ENCODE data around the gene CEP164.
"Not testable (repeated sequence)": the region's sequence is repeated elsewhere in the genome, so short reads cannot be mapped to it uniquely, and the experiment has no call there.

Gene CEP164

GRCh38 chr11:117443266-117444186 is 115.9 kb downstream of the CEP164 start:
- DNase-seq = no peak

DNA sequence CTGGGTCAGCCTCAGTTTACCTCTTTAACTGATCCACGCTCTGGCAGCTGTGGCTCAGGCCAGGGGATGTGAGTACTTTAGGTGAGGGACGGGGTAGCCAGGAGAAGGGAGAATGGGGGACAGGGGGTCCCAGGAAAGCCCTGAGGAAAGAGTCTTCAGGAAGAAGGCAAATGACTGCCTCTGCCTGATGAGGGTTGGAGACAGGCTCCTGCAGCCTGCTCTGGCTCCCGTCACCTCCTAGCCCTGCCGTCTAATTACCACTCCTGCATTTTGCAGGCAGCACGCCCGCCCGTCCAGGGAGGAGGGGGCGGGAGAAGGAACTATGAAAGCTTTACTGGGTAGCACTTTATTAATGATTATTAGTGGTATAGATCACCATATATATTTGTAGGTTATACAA is 116.6 kb downstream of the CEP164 start:
- DNase-seq = no peak

DNA sequence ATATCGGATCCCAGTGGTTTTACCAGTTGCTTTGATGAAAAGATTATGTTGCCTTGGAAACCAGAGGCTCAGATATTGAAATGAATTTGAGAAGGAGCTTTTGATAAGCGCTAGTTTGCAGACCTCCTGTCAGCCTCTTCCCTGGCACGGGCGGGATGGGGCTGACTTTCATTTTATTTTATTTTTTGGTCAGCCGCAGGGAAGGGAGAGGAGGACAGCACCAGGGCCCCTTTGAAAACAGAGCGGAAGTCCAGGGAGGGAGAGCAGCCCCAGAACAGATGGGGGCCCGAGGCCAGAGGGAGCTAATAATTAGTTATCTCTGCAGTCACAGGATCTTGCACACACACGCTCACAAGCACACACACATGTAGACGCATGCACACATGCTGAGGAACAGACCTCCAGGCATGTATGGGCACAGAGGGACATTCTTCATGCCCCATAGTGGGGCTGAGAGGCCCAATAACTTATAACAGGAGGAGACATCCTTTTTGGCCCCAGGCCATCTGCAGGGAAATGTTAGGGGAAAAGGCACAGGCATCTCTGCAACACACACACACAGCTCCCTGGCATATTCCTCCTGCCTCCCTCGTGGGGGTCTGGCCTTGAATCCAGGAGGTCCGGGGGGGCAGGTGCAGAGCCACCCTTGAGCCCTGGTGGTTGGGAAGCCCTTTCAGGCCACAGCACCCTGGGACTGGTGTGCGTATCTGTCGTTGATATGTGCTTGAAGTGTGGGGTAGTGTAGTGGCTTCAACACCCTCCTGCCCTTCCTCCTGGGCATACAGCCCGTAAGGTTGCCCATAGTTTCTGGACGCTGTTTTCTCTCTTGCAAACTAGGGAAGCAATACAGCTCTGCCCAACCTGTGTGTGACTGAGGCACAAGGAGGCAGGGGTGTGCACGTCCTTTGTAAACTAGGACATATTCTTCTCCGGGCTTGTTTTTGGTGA is 117.3 kb downstream of the CEP164 start:
- DNase-seq = no peak

DNA sequence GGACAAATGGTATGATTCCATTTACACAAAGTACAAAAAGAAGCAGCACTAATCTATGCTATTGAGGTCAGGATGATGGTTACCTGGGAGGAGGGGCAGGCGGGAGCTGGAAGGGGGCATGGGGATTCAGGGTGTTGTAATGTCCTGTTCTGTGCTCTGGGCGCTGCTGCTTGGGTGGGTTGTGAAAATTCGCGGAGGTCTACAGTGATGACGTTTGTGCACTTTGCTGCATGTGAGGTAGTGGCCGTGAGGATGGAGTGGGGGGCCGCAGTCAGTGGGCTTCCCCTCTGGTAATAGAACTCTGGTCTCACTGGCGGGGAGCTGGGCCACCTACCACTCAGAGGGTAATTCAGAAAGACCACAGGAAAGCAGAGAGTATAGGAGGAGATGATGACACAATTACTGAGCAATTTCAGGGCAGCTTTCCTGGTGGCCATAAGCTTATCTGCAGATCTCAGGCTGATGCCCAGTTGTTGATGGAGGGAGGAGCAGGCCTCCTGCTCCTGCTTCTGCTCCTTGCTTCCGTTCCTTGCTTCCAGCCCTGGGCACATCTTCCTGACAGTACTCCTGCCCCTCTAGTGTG is 121.5 kb downstream of the CEP164 start:
- DNase-seq = no peak

DNA sequence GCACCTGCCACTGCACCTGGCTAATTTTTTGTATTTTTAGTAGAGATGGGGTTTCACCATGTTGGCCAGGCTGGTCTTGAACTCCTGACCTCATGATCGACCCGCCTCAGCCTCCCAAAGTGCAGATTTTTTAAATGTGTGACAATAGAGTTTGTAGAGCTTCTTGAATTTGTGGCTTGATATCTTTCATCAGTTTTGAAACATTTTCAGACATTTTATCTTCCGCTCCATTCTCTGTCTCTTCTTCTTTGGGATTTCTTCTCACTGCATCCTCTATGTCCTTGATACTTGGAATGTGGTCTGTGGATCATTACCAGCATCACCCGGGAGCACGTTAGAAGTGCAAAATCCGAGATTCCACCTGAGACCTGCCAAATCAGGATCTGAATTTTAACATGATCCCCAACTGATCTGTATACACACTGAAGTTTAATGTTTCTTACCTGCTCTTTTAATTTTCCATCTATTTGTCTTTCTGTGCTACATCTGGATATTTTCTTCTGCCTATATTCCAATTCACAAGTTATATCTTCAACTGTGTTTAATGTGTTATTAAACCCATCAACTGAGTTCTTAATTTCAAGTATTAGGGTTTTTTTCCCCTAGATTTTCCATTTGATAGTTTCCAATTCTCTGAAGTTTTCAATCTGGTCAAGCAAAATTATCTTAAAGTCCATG is 126.4 kb downstream of the CEP164 start:
- no peak for DNase-seq

GRCh38 chr11:117454564-117454917 is 126.9 kb downstream of the CEP164 start:
- DNase-seq = no peak

GRCh38 chr11:117456027-117456720 is 128.5 kb downstream of the CEP164 start:
- no peak for DNase-seq

GRCh38 chr11:117456721-117457029 is 129.0 kb downstream of the CEP164 start:
- DNase-seq = not testable (repeated sequence)

- no peak for DNase-seq
These were observed 129.6 kb downstream of the CEP164 start for GRCh38 chr11:117457031-117457785.

DNA sequence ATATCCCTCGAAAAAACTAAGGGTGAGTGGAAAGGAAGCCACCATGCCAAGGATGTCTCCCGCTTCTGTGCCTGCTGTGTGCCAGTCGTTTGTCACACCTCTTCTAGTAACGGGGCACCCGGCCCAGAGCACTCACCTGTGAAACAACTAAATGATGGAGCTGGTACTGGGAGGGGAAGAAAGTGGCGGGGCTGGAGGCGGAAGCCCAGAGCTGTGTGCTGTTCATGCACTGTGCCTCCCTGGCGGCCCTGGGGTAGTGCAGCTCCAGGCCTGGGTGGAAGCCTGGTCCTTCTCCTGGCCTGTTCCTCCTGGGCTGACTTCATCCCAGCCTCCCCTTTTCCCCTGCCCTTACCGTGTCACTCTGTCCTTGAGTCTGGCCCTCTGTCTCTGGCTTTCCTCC is 130.2 kb downstream of the CEP164 start:
- DNase-seq = no peak

DNA sequence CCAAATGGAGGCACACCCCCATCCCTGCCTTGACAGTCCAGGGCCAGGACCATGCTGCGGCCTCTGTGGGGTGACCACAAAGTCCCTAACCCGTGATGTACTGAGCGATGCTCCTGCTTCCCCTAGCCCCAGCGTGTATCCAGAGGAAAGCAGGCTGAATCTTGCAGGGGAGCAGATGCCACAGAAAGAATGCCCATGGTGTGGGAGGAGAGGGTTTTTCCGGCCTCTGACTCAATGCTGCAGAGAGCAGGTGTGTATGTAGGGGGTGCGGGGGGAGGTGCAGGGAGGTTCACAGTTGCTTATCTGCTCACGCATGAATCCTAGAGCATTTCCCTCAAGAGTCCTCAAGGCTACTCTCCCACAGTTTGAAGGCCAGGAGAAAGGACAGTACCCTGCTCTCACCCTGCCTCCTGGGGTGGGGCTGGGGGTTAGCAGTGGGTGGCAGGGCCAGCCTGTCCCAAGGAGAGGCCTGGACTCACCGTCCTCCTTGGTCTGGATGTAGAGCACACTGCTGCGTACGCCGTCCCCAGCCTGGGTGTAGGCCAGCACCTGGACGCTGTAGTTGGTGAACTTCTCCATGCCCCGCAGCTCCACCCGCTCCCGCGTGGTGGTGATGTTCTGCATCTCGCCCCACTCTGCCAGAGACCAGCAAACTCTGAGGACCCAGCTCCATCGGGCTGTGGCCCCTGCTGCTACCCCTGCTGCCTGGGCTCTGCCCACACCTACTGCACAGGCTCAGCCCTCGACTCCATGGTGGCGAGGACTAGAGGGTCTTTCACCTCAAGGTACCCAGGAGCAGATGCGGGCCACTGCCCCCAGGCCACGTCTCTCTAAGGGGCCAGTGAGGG is 130.8 kb downstream of the CEP164 start:
- no peak for DNase-seq

DNA sequence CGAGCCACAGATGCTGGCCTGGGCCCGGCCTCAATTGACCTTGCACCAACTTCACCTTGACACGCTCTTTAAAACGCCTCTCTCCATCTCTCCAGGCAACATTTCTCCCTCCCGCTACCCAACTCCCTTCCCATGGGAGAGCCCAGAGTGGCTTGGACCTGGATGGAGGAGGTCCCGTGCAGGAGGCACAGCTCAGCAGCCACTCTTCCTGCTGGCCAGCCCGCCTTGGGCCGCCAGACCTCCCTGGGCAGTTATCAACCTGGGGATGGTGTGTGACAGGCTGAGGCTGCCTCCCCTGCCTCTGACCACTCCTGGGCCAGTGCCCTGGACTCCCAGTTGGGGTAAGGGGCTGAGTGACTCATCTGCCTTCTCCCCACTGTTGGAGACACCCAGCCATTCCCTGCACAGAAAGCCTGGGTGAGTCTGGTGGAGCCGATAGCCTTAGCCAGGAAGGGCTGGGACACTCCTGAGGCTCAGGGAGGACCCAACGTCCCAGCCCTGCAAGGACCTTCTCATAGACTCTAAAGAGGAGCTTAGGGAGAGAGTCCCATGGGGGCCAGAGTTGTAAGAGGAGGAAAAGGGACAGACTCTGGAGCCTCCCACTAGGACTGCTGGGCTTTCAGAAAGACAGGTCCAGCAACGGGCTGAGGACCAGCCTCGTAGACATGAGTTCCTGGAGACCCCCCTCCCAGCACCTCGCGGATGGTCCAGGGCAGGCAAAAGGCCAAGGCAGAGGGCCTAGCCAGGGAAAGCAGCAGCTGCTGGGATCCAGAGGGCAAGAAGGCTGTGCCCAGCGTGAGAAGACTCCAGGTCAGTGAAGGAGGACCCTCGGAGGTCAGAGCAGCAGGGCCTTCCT is 131.7 kb downstream of the CEP164 start:
- no peak for DNase-seq

DNA sequence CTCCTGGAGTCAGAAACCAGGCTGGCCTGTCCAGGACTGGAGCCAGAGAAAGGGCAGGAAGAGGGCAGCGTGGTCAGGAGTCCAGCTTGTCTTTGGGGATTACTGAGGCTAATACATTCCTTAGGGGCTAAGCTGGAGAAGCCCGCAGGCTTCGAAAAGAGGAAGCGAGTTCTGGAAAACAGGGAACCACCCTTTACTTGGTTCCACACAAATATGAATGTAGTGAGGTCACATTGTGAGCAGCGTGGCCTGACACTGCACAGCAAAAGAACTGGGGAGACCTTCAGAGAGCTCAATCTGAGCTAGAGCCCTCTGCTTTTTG is 132.3 kb downstream of the CEP164 start:
- no peak for DNase-seq

- DNase-seq = no peak
These were observed 133.9 kb downstream of the CEP164 start for GRCh38 chr11:117461396-117462182.

GRCh38 chr11:117462183-117462863 is 134.7 kb downstream of the CEP164 start:
- no peak for DNase-seq

DNA sequence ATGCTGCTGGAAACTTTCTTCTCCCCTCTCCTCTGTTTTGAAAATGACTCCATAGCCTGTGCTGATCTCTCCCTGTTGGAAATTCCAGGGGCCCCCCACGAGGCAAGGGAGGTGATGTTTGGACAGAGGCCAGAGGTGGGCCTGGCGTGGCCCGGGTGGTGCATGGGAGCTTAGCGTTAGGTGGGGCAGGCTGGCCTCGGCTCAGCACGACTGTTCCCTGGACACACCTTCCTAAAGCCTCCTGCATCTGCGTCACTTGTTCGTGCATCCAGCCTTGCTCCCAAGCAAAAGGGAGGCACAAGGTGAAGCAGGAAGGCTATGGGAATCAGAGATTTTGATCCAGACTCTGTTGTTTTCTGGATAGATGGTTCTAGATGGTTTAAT is 135.2 kb downstream of the CEP164 start:
- no peak for DNase-seq

Data from activated CD8-positive, alpha-beta memory T cell treated with anti-CD3 and anti-CD28 coated beads, Interleukin-2, amount 50 U/mL, for 48 hours (primary cell).